WTC11 (cell line): Measurements from ENCODE around the gene DOCK1. TPM values are rescaled to one million over a fixed set of nuclear protein-coding genes. Genes with fewer than 3 reads are reported as not detected.

Source experiments
- ATAC-seq: fragments of 200-7000 bp; cut with Tn5 transposase; 2 replicates; pipeline ENCODE4 v1.10.0; 2021; ENCODE audit warnings: mild to moderate bottlenecking, moderate library complexity
- CTCF ChIA-PET: fragments of 300-600 bp; sonication (Branson Sonifier 250); formaldehyde crosslinking; loops from one replicate; lab custom pipeline; 2021; ENCODE audit warnings: antibody characterized with exemption; lab: Charles Lee
- POLR2A ChIA-PET: fragments of 350-600 bp; sonication (Branson Sonifier 250); formaldehyde crosslinking; loops from one replicate; lab custom pipeline; 2021; ENCODE audit warnings: antibody characterized with exemption; lab: Charles Lee
- DNase-seq: peaks from one replicate; pipeline ENCODE4 v3.0.0; 2021; ENCODE audit warnings: low spot score
- H3K27ac Mint-ChIP-seq: 2 replicates; pipeline ENCODE4 v1.8.0; 2021; ENCODE audit warnings: mixed read lengths
- H3K27me3 Mint-ChIP-seq: 2 replicates; pipeline ENCODE4 v1.8.0; 2021; ENCODE audit warnings: low read depth, mild to moderate bottlenecking, moderate library complexity, mixed read lengths
- H3K36me3 Mint-ChIP-seq: 2 replicates; pipeline ENCODE4 v1.8.0; 2021; ENCODE audit warnings: mixed read lengths
- H3K4me1 Mint-ChIP-seq: 2 replicates; pipeline ENCODE4 v1.8.0; 2022; ENCODE audit warnings: mixed read lengths
- H3K4me3 Mint-ChIP-seq: 2 replicates; pipeline ENCODE4 v1.8.0; 2021; ENCODE audit warnings: mild to moderate bottlenecking, moderate library complexity, mixed read lengths
- H3K9me3 Mint-ChIP-seq: 2 replicates; pipeline ENCODE4 v1.8.0; 2021; ENCODE audit warnings: mixed read lengths
- ELF4 ChIP-seq: sonication (generic); formaldehyde crosslinking; IDR thresholded peaks from 2 replicates; pipeline ENCODE4 v1.8.1; 2022; ENCODE audit warnings: low read depth, mild to moderate bottlenecking, moderate library complexity, missing genetic modification reagents
- FOXJ3 ChIP-seq: sonication (generic); formaldehyde crosslinking; IDR thresholded peaks from 2 replicates; pipeline ENCODE4 v1.9.0; 2021; ENCODE audit warnings: missing genetic modification reagents, mild to moderate bottlenecking, borderline replicate concordance
- GABPB1 ChIP-seq: sonication (generic); formaldehyde crosslinking; IDR thresholded peaks from 2 replicates; pipeline ENCODE4 v1.8.1; 2023; ENCODE audit warnings: mild to moderate bottlenecking, missing genetic modification reagents
- OVOL2 ChIP-seq: fragments of 250-450 bp; sonication (Bioruptor Pico); IDR thresholded peaks from 2 replicates; pipeline ENCODE4 v1.9.0; 2021; ENCODE audit warnings: mild to moderate bottlenecking, borderline replicate concordance
- PRRX2 ChIP-seq: fragments of 250-450 bp; sonication (Bioruptor Pico); IDR thresholded peaks from 2 replicates; pipeline ENCODE4 v1.8.0; 2021; ENCODE audit warnings: mild to moderate bottlenecking
- TEAD4 ChIP-seq: sonication (generic); formaldehyde crosslinking; IDR thresholded peaks from 2 replicates; pipeline ENCODE4 v1.8.0; 2022; ENCODE audit warnings: mild to moderate bottlenecking, missing genetic modification reagents
- TP53 ChIP-seq: sonication (generic); formaldehyde crosslinking; IDR thresholded peaks from 2 replicates; pipeline ENCODE4 v1.8.1; 2023; ENCODE audit warnings: mild to moderate bottlenecking, missing genetic modification reagents
- ZBTB21 ChIP-seq: sonication (generic); formaldehyde crosslinking; IDR thresholded peaks from 2 replicates; pipeline ENCODE4 v1.8.1; 2023; ENCODE audit warnings: mild to moderate bottlenecking, missing genetic modification reagents, borderline replicate concordance
- ZNF121 ChIP-seq: sonication (generic); formaldehyde crosslinking; IDR thresholded peaks from 2 replicates; pipeline ENCODE4 v1.8.0; 2023; ENCODE audit warnings: missing genetic modification reagents
- ZNF232 ChIP-seq: sonication (generic); formaldehyde crosslinking; IDR thresholded peaks from 2 replicates; pipeline ENCODE4 v1.8.0; 2022; ENCODE audit warnings: mild to moderate bottlenecking, missing genetic modification reagents
- ZNF423 ChIP-seq: fragments of 250-450 bp; sonication (Bioruptor Pico); IDR thresholded peaks from 2 replicates; pipeline ENCODE4 v2.1.2; 2022; ENCODE audit warnings: mild to moderate bottlenecking, moderate library complexity
- ZNF671 ChIP-seq: fragments of 250-450 bp; sonication (Bioruptor Pico); IDR thresholded peaks from 2 replicates; pipeline ENCODE4 v1.8.0; 2021; ENCODE audit warnings: mild to moderate bottlenecking
- total RNA-seq: library from RNA; stranded (reverse); gene quantifications from 3 replicates; pipeline ENCODE4 v1.2.3, GENCODE V29; 2021
- TF ChIP-seq, protein P1 (sequence below): fragments of 250-450 bp; sonication (Bioruptor Pico); IDR thresholded peaks from 2 replicates; pipeline ENCODE4 v1.9.0; 2021; ENCODE audit warnings: mild to moderate bottlenecking
- TF ChIP-seq, protein P2 (sequence below): sonication (generic); formaldehyde crosslinking; IDR thresholded peaks from 2 replicates; pipeline ENCODE4 v1.8.1; 2023; ENCODE audit warnings: mild to moderate bottlenecking, missing genetic modification reagents, moderate library complexity
- TF ChIP-seq, protein P3 (sequence below): sonication (generic); formaldehyde crosslinking; IDR thresholded peaks from 2 replicates; pipeline ENCODE4 v1.8.0; 2023; ENCODE audit warnings: missing genetic modification reagents, mild to moderate bottlenecking, borderline replicate concordance
- TF ChIP-seq, protein P4 (sequence below): sonication (generic); formaldehyde crosslinking; IDR thresholded peaks from 2 replicates; pipeline ENCODE4 v1.8.1; 2022; ENCODE audit warnings: low read depth, missing genetic modification reagents, borderline replicate concordance

DOCK1 gene
- total RNA-seq, 1 experiment from 2014 or later = 52.1 TPM

DNA sequence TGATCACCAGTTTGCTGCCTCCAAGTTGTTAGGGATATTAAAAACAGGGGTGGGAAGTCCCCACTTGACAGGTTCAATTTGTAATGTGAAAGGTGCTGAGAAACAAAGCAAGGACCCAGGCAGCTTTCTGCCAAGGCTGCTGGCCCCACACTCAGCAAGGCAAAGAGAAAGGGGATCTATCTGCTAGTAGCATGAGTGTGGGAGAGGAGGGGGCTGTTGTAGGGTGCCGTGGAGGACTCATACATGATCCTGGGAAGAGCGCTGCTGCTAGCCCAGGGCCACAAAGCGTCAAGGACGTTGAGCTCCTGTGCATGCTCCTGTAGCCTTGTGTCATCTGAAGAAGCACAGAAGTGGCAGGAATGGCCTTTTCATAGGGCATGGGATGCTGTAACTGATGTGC lies 387.7 kb downstream of the DOCK1 start:
- CTCF ChIA-PET = no interaction called here
- peaks cover 19% of the 10 kb centered on the region for H3K4me1 Mint-ChIP-seq
- no peak overlapping the region for H3K4me3 Mint-ChIP-seq
- DNase-seq = no peak
- peaks cover 19% of the 10 kb centered on the region for H3K9me3 Mint-ChIP-seq
- ATAC-seq = no peak
- TF ChIP-seq TP53 (CRISPR knock-in tag) (no peak), ZNF671 (CRISPR knock-in tag) (no peak), PRRX2 (CRISPR knock-in tag) (no peak), OVOL2 (CRISPR knock-in tag) (no peak), ZNF423 (CRISPR knock-in tag) (no peak), ZNF121 (no peak)
- TF ChIP-seq, protein P1, sequence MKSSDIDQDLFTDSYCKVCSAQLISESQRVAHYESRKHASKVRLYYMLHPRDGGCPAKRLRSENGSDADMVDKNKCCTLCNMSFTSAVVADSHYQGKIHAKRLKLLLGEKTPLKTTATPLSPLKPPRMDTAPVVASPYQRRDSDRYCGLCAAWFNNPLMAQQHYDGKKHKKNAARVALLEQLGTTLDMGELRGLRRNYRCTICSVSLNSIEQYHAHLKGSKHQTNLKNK (CRISPR knock-in tag) = no peak
- TF ChIP-seq, protein P2, sequence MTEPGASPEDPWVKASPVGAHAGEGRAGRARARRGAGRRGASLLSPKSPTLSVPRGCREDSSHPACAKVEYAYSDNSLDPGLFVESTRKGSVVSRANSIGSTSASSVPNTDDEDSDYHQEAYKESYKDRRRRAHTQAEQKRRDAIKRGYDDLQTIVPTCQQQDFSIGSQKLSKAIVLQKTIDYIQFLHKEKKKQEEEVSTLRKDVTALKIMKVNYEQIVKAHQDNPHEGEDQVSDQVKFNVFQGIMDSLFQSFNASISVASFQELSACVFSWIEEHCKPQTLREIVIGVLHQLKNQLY (CRISPR knock-in tag) = no peak
- TF ChIP-seq, protein P3, sequence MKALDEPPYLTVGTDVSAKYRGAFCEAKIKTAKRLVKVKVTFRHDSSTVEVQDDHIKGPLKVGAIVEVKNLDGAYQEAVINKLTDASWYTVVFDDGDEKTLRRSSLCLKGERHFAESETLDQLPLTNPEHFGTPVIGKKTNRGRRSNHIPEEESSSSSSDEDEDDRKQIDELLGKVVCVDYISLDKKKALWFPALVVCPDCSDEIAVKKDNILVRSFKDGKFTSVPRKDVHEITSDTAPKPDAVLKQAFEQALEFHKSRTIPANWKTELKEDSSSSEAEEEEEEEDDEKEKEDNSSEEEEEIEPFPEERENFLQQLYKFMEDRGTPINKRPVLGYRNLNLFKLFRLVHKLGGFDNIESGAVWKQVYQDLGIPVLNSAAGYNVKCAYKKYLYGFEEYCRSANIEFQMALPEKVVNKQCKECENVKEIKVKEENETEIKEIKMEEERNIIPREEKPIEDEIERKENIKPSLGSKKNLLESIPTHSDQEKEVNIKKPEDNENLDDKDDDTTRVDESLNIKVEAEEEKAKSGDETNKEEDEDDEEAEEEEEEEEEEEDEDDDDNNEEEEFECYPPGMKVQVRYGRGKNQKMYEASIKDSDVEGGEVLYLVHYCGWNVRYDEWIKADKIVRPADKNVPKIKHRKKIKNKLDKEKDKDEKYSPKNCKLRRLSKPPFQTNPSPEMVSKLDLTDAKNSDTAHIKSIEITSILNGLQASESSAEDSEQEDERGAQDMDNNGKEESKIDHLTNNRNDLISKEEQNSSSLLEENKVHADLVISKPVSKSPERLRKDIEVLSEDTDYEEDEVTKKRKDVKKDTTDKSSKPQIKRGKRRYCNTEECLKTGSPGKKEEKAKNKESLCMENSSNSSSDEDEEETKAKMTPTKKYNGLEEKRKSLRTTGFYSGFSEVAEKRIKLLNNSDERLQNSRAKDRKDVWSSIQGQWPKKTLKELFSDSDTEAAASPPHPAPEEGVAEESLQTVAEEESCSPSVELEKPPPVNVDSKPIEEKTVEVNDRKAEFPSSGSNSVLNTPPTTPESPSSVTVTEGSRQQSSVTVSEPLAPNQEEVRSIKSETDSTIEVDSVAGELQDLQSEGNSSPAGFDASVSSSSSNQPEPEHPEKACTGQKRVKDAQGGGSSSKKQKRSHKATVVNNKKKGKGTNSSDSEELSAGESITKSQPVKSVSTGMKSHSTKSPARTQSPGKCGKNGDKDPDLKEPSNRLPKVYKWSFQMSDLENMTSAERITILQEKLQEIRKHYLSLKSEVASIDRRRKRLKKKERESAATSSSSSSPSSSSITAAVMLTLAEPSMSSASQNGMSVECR = no peak
- H3K36me3 Mint-ChIP-seq = peaks cover 18% of the 10 kb centered on the region
- peak overlapping the region; percentile 69 for H3K27ac Mint-ChIP-seq
- POLR2A ChIA-PET = no interaction called here
- no peaks in the 10 kb centered on the region; the same call in 1 of the 2 replicates for H3K27me3 Mint-ChIP-seq

DNA sequence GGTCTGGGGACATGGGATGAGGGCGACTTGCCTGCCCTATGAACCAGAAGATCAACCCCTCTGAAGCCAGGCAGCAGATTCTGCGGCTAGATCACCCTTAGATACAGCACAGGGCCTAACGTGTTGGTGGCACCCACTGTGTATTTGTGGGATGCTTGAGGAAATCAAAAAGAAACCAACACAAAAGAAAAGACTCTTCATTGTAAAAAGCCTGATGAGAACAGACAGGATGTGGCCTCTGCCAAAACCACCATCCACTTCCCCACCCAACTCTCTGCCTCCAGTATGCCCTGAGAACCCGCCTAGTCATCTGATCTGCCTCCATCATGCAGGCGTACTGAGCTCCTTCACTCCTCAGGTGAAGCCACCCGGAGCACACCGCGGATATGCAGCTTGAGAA lies 388.4 kb downstream of the DOCK1 start:
- DNase-seq (no peak), ATAC-seq (no peak)
- Mint-ChIP-seq H3K9me3 (peaks cover 14% of the 10 kb centered on the region), H3K27ac (no peak overlapping the region), H3K4me1 (peaks cover 19% of the 10 kb centered on the region), H3K27me3 (no peaks in the 10 kb centered on the region), H3K36me3 (peaks cover 13% of the 10 kb centered on the region), H3K4me3 (no peak overlapping the region)
- TF ChIP-seq ZBTB21 (no peak), ZNF232 (CRISPR knock-in tag) (no peak), GABPB1 (CRISPR knock-in tag) (no peak)
- CTCF ChIA-PET = no interaction called here
- POLR2A ChIA-PET = interaction anchor here (0.6 kb wide), 1 partner anchor 637 kb away, joined by 4 read pairs; no protein-coding TSS in a partner anchor

DNA sequence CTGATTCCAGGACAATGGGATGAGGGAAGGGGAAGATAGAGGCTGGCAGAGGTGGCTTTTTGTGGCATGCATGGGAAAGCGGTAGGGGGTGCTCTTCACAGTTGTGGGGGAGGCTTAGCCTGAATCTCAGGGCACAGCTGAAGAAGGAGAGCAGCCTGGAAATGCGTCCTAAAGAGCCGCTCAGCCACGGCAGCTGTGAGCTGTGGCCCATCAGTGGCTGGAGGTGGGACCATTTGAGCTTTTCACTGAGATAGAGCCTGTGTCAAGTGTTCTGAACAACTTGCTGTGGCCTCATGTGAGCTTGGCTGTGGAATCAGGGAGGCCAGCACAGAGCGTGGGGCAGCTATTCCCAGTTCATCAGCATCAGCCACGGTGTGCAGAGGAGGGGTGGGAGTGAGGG lies 391.5 kb downstream of the DOCK1 start:
- DNase-seq = no peak
- ATAC-seq = peak; percentile 42
- Mint-ChIP-seq H3K9me3 (no peaks in the 10 kb centered on the region), H3K27me3 (no peaks in the 10 kb centered on the region), H3K4me3 (no peak overlapping the region), H3K36me3 (no peaks in the 10 kb centered on the region), H3K4me1 (peaks cover 29% of the 10 kb centered on the region), H3K27ac (no peak overlapping the region)
- POLR2A ChIA-PET = interaction anchor here (0.8 kb wide), 1 partner anchor 28 kb away, joined by 3 read pairs; no protein-coding TSS in a partner anchor
- no peak for TF ChIP-seq FOXJ3 (CRISPR knock-in tag)
- no peak for TF ChIP-seq TEAD4 (CRISPR knock-in tag)
- no peak for TF ChIP-seq ELF4
- TF ChIP-seq, protein P4, sequence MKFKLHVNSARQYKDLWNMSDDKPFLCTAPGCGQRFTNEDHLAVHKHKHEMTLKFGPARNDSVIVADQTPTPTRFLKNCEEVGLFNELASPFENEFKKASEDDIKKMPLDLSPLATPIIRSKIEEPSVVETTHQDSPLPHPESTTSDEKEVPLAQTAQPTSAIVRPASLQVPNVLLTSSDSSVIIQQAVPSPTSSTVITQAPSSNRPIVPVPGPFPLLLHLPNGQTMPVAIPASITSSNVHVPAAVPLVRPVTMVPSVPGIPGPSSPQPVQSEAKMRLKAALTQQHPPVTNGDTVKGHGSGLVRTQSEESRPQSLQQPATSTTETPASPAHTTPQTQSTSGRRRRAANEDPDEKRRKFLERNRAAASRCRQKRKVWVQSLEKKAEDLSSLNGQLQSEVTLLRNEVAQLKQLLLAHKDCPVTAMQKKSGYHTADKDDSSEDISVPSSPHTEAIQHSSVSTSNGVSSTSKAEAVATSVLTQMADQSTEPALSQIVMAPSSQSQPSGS (CRISPR knock-in tag) = no peak
- CTCF ChIA-PET = interaction anchor here (0.7 to 1.9 kb wide), 4 partner anchors 51 to 218 kb away, joined by 3 to 6 read pairs (median 4); no protein-coding TSS in a partner anchor
